ENCODE measurements around the gene ZHX3.

The ZHX3 gene

DNA sequence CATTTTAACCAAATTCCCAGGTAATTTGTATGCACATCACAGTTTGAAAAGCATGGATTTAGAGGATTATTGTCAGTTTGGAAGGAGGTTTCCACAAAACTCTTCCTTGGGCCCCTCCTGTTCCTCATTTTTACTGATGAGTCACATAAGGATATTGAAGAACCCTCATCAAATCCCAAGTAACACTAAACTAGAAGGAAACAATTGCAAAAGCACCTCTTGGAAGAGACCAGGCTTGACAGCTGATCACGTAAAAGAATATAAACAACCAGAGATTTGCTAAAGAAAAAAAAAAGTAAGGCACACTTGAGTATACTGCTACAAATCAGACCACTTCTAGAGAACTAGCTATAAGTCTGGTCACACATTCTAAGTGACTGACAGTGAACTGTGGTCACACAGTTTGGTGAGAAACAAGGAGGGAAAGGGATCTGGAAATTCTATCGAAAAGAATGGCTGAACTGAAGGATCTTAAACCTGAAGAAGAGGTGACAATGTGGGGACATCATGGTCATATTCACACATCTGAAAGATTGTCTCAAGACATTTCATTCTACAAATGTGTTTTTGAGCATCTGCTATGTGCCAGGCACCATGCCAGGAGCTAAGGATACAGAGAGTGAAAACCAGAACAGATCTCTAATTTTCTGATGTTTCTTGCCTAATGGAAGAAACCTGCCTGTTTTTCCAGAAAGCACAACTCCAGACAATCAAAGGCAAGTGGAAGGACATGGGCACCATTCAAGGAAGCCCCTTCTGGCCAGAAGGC, 24.1 kb downstream of the ZHX3 start:
- H3K4me3 ChIP-seq (ENCODE audit: low read length), result no peak overlapping the region
- no peak overlapping the region for H2AK5ac ChIP-seq (ENCODE audit: low read length)
- H2BK15ac ChIP-seq (replicated peaks; ENCODE audit: low read depth), result no peak overlapping the region
- H4K8ac ChIP-seq (ENCODE audit: low read depth, low read length), result no peak overlapping the region
- H3K79me1 ChIP-seq (ENCODE audit: low read length), result no peaks in the 10 kb centered on the region
- H4K5ac ChIP-seq (ENCODE audit: low read length), result no peak overlapping the region
- H3K36me3 ChIP-seq (ENCODE audit: control insufficient read depth, insufficient read depth, low read length), result no peaks in the 10 kb centered on the region
- no peak overlapping the region for H3K18ac ChIP-seq (ENCODE audit: low read length)
- no peak overlapping the region for H3K4ac ChIP-seq (ENCODE audit: low read depth, low read length)
- H3K4me1 ChIP-seq (ENCODE audit: control insufficient read depth, low read depth, low read length), result no peaks in the 10 kb centered on the region
- no peak overlapping the region for H3K23ac ChIP-seq (ENCODE audit: low read length)
- no peaks in the 10 kb centered on the region for H3K79me2 ChIP-seq (ENCODE audit: control insufficient read depth, insufficient read depth, low read length)
- no peak overlapping the region for H2BK5ac ChIP-seq (ENCODE audit: low read length)
- H3K4me2 ChIP-seq (ENCODE audit: low read length), result no peak overlapping the region
- H2BK120ac ChIP-seq (ENCODE audit: low read depth, low read length), result no peak overlapping the region
- no peak overlapping the region for H3K27ac ChIP-seq (ENCODE audit: low read depth, low read length)
- no peak overlapping the region for H3K9ac ChIP-seq (ENCODE audit: low read length)
- WGBS (ENCODE audit: extremely low coverage, insufficient coverage, low lambda C conversion rate), result no CpG with 5 or more reads among the region's 2 CpGs
- H3K56ac ChIP-seq (ENCODE audit: low read length), result no peak overlapping the region
- DNase-seq, result no peak
- no peaks in the 10 kb centered on the region for H3K27me3 ChIP-seq (ENCODE audit: insufficient read depth, low read length, poor library complexity)

DNA sequence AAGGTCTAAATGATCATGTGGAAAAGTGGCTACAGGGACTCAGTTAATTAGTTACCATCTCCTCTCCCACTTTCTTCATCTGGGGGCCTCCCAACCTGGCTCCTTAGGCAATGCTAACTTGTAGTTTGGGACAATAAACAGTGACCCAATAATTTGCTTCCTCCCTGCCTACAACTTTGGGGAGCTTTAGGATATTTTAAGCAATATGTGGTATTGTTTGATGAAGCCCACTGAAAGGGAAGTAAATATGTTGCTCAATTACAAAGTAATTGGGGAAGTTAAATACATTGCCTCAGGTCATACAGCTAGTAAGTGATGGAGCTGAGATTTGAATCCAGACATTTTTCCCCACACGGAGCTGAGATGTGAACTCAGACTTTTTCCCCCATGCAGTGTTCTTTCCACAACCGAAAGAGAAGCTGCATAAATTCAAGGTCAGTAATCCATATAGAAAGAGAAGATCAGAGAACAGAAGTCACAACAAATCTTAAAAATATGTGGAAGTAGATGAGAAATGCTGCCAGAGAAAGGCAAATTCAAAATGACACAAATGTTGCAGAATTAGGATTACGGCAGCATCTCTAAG, 26.6 kb downstream of the ZHX3 start:
- Histone ChIP-seq H3K23ac (ENCODE audit: low read length) (no peak overlapping the region), H3K4ac (ENCODE audit: low read depth, low read length) (no peak overlapping the region), H2BK120ac (ENCODE audit: low read depth, low read length) (no peak overlapping the region), H4K8ac (ENCODE audit: low read depth, low read length) (no peak overlapping the region), H3K18ac (ENCODE audit: low read length) (no peak overlapping the region), H4K5ac (ENCODE audit: low read length) (no peak overlapping the region), H3K56ac (ENCODE audit: low read length) (no peak overlapping the region), H3K4me1 (ENCODE audit: control insufficient read depth, low read depth, low read length) (no peaks in the 10 kb centered on the region), H3K27me3 (ENCODE audit: insufficient read depth, low read length, poor library complexity) (no peaks in the 10 kb centered on the region), H3K79me1 (ENCODE audit: low read length) (no peaks in the 10 kb centered on the region), H3K36me3 (ENCODE audit: control insufficient read depth, insufficient read depth, low read length) (no peaks in the 10 kb centered on the region), H3K79me2 (ENCODE audit: control insufficient read depth, insufficient read depth, low read length) (no peaks in the 10 kb centered on the region), H2AK5ac (ENCODE audit: low read length) (no peak overlapping the region), H3K9ac (ENCODE audit: low read length) (no peak overlapping the region), H3K27ac (ENCODE audit: low read depth, low read length) (no peak overlapping the region), H3K4me3 (ENCODE audit: low read length) (no peak overlapping the region), H2BK5ac (ENCODE audit: low read length) (no peak overlapping the region), H2BK15ac (replicated peaks; ENCODE audit: low read depth) (no peak overlapping the region), H3K4me2 (ENCODE audit: low read length) (no peak overlapping the region)
- no CpG with 5 or more reads among the region's 3 CpGs for WGBS (ENCODE audit: extremely low coverage, insufficient coverage, low lambda C conversion rate)
- no peak for DNase-seq

DNA sequence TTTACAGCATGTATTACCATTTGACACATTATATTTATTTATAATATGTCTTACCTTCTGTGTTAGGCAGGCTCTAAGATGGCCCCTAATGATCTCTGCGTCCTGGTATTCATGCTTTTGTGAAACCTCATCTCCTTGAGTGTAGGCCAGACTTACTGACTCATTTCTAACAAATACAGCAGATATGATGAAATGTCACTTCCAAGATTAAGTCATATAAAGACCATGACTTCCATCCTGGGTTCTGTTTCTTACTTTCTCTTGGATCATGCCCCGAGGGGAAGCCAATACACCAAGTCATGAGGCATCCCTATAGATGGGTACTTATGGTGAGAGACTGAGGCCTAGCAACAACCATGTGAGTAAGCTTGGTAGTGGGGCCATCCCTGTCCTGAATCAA, 30.2 kb downstream of the ZHX3 start:
- no peaks in the 10 kb centered on the region for H3K36me3 ChIP-seq (ENCODE audit: control insufficient read depth, insufficient read depth, low read length)
- H3K79me1 ChIP-seq (ENCODE audit: low read length), result no peaks in the 10 kb centered on the region
- no peak overlapping the region for H2BK5ac ChIP-seq (ENCODE audit: low read length)
- H3K27me3 ChIP-seq (ENCODE audit: insufficient read depth, low read length, poor library complexity), result no peaks in the 10 kb centered on the region
- H3K9ac ChIP-seq (ENCODE audit: low read length), result no peak overlapping the region
- H2AK5ac ChIP-seq (ENCODE audit: low read length), result no peak overlapping the region
- no peak overlapping the region for H4K5ac ChIP-seq (ENCODE audit: low read length)
- H2BK15ac ChIP-seq (replicated peaks; ENCODE audit: low read depth), result no peak overlapping the region
- H3K23ac ChIP-seq (ENCODE audit: low read length), result no peak overlapping the region
- no peak overlapping the region for H3K18ac ChIP-seq (ENCODE audit: low read length)
- no peak overlapping the region for H2BK120ac ChIP-seq (ENCODE audit: low read depth, low read length)
- H3K79me2 ChIP-seq (ENCODE audit: control insufficient read depth, insufficient read depth, low read length), result no peaks in the 10 kb centered on the region
- H3K27ac ChIP-seq (ENCODE audit: low read depth, low read length), result no peak overlapping the region
- no peak overlapping the region for H3K4me2 ChIP-seq (ENCODE audit: low read length)
- H3K4me1 ChIP-seq (ENCODE audit: control insufficient read depth, low read depth, low read length), result no peaks in the 10 kb centered on the region
- no peak for DNase-seq
- H4K8ac ChIP-seq (ENCODE audit: low read depth, low read length), result no peak overlapping the region
- H3K4ac ChIP-seq (ENCODE audit: low read depth, low read length), result no peak overlapping the region
- no CpG with 5 or more reads among the region's 2 CpGs for WGBS (ENCODE audit: extremely low coverage, insufficient coverage, low lambda C conversion rate)
- no peak overlapping the region for H3K4me3 ChIP-seq (ENCODE audit: low read length)
- no peak overlapping the region for H3K56ac ChIP-seq (ENCODE audit: low read length)

DNA sequence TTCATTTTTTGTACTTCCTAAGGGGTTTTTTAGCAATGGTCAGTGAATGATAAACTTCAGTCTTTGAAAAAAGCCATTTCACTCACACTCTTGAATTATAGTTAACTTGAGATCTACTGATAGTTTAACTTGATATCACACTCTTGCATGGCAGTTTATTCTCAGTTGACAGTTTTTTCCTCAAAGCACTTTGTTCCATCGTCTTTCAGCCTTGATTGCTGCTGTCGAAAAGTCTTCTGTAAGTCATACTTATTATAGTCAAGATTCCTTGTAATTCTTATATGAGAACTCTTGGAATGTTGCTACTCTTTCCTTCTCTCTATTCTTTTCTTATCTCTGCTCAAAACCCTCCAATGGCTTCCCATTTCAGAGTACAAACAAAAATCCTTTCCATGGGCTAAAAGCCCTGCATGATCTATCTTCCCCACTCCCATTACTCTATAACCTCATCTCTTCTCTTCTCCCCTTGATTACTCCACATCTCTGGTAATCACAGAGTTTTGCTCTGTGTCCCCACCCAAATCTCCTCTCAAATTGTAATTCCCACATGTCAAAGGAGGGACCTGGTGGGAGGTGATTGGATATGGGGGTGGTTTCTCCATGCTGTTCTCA, 31.2 kb downstream of the ZHX3 start:
- no peak for DNase-seq
- no peaks in the 10 kb centered on the region for H3K4me1 ChIP-seq (ENCODE audit: control insufficient read depth, low read depth, low read length)
- H2BK5ac ChIP-seq (ENCODE audit: low read length), result no peak overlapping the region
- no peaks in the 10 kb centered on the region for H3K79me2 ChIP-seq (ENCODE audit: control insufficient read depth, insufficient read depth, low read length)
- no peak overlapping the region for H3K56ac ChIP-seq (ENCODE audit: low read length)
- H3K4me3 ChIP-seq (ENCODE audit: low read length), result no peak overlapping the region
- H3K9ac ChIP-seq (ENCODE audit: low read length), result no peak overlapping the region
- no peaks in the 10 kb centered on the region for H3K27me3 ChIP-seq (ENCODE audit: insufficient read depth, low read length, poor library complexity)
- no peak overlapping the region for H4K8ac ChIP-seq (ENCODE audit: low read depth, low read length)
- H2BK120ac ChIP-seq (ENCODE audit: low read depth, low read length), result no peak overlapping the region
- no peak overlapping the region for H3K4me2 ChIP-seq (ENCODE audit: low read length)
- no peak overlapping the region for H3K23ac ChIP-seq (ENCODE audit: low read length)
- H3K27ac ChIP-seq (ENCODE audit: low read depth, low read length), result no peak overlapping the region
- H2BK15ac ChIP-seq (replicated peaks; ENCODE audit: low read depth), result no peak overlapping the region
- no peaks in the 10 kb centered on the region for H3K36me3 ChIP-seq (ENCODE audit: control insufficient read depth, insufficient read depth, low read length)
- H2AK5ac ChIP-seq (ENCODE audit: low read length), result no peak overlapping the region
- H3K79me1 ChIP-seq (ENCODE audit: low read length), result no peaks in the 10 kb centered on the region
- whole genome bisulfite sequencing (ENCODE audit: extremely low coverage, insufficient coverage, low lambda C conversion rate), result no CpG with 5 or more reads among the region's 2 CpGs
- H4K5ac ChIP-seq (ENCODE audit: low read length), result no peak overlapping the region
- H3K18ac ChIP-seq (ENCODE audit: low read length), result no peak overlapping the region
- H3K4ac ChIP-seq (ENCODE audit: low read depth, low read length), result no peak overlapping the region

DNA sequence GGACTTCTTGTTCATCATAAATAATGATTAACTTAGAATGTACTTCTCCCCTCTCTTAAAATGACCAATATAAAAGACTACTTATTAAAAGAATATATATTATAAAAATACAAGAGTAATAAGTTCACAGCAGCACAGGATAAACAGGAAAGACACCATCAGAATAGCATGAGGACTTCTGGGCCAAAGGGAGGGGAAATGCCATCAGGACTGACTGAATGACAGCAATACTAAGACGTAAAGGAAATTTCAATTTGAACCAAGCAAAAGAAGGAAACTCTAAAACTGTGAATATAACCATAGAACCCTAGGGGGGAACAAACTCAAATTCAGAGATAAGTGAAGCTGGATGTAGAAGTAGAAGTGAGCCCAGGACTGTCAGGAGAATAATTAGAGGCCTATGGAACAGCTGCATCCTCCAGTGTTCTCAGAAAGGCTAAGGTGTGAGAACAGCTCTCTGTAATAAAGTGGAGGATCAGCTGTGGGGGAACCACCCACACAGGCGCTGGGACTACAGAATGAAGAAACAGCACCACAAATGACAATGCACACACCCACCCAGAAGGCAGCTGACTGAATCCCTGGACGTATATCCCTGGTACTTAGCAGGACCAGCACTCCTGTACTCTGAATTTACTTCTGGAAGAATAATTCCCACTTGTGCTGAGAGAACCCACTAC, 37.8 kb downstream of the ZHX3 start:
- Histone ChIP-seq H2AK5ac (ENCODE audit: low read length) (no peak overlapping the region), H3K36me3 (ENCODE audit: control insufficient read depth, insufficient read depth, low read length) (peaks cover 2% of the 10 kb centered on the region), H3K79me1 (ENCODE audit: low read length) (no peaks in the 10 kb centered on the region), H3K27ac (ENCODE audit: low read depth, low read length) (no peak overlapping the region), H3K56ac (ENCODE audit: low read length) (no peak overlapping the region), H2BK120ac (ENCODE audit: low read depth, low read length) (no peak overlapping the region), H3K4me3 (ENCODE audit: low read length) (no peak overlapping the region), H3K79me2 (ENCODE audit: control insufficient read depth, insufficient read depth, low read length) (no peaks in the 10 kb centered on the region), H3K27me3 (ENCODE audit: insufficient read depth, low read length, poor library complexity) (no peaks in the 10 kb centered on the region), H3K23ac (ENCODE audit: low read length) (no peak overlapping the region), H3K18ac (ENCODE audit: low read length) (no peak overlapping the region), H4K8ac (ENCODE audit: low read depth, low read length) (no peak overlapping the region), H3K9ac (ENCODE audit: low read length) (no peak overlapping the region), H2BK5ac (ENCODE audit: low read length) (no peak overlapping the region), H2BK15ac (replicated peaks; ENCODE audit: low read depth) (no peak overlapping the region), H3K4ac (ENCODE audit: low read depth, low read length) (no peak overlapping the region), H3K4me2 (ENCODE audit: low read length) (no peak overlapping the region), H3K4me1 (ENCODE audit: control insufficient read depth, low read depth, low read length) (no peaks in the 10 kb centered on the region), H4K5ac (ENCODE audit: low read length) (no peak overlapping the region)
- no peak for DNase-seq
- no CpG with 5 or more reads among the region's 3 CpGs for WGBS (ENCODE audit: extremely low coverage, insufficient coverage, low lambda C conversion rate)
